Prostate gland (tissue), 2 donors: Measurements from ENCODE around the gene TMEM238L.

Source experiments
- CTCF ChIP-seq, 4 experiments: fragments of 200-600 bp in 2 of 4; fragments of 450-650 bp in 2 of 4; sonication (generic) in 2 of 4; IDR thresholded peaks; 1 replicate in 3 of 4; 2 replicates in 1 of 4; pipeline ENCODE4 v1.5.1; 2016 to 2019; ENCODE audit warnings: antibody characterized with exemption in 4 of 4, mild to moderate bottlenecking in 2 of 4, moderate library complexity in 2 of 4
- POLR2A ChIP-seq: fragments of 450-650 bp; IDR thresholded peaks from one replicate; pipeline ENCODE4 v1.6.1; 2016; ENCODE audit warnings: antibody characterized with exemption, mild to moderate bottlenecking
- POLR2AphosphoS5 ChIP-seq: sonication (generic); formaldehyde crosslinking; IDR thresholded peaks from one replicate; pipeline ENCODE4 v1.6.1; 2017; ENCODE audit warnings: antibody characterized with exemption

GRCh38 chr17:10756619-10757018 is 47.3 kb downstream of the TMEM238L start:
- TF ChIP-seq CTCF (IDR thresholded peaks at IDR 0.05) (no peak), POLR2A (no peak), POLR2AphosphoS5 (no peak)
